ENCODE measurements around the gene KNDC1.
"Not testable (repeated sequence)": the region's sequence is repeated elsewhere in the genome, so short reads cannot be mapped to it uniquely, and the experiment has no call there.

KNDC1 gene

GRCh38 chr10:133209117-133209516 lies 49.1 kb downstream of the KNDC1 start:
- DNase-seq, result no peak

- no peak for DNase-seq
Observed at GRCh38 chr10:133209641-133210040, 49.6 kb downstream of the KNDC1 start.

GRCh38 chr10:133210398-133211140 lies 50.5 kb downstream of the KNDC1 start:
- no peak for DNase-seq

GRCh38 chr10:133211141-133211830 lies 51.3 kb downstream of the KNDC1 start:
- no peak for DNase-seq

GRCh38 chr10:133211959-133212852 lies 52.2 kb downstream of the KNDC1 start:
- no peak for DNase-seq

- no peak for DNase-seq
Observed at GRCh38 chr10:133212853-133213494, 53.0 kb downstream of the KNDC1 start.

GRCh38 chr10:133213641-133214467 lies 53.8 kb downstream of the KNDC1 start:
- no peak for DNase-seq

- no peak for DNase-seq
Observed at GRCh38 chr10:133214468-133215410, 54.7 kb downstream of the KNDC1 start.

- DNase-seq, result no peak
Observed at GRCh38 chr10:133215586-133215985, 55.6 kb downstream of the KNDC1 start.

GRCh38 chr10:133216776-133217175 lies 56.8 kb downstream of the KNDC1 start:
- no peak for DNase-seq

- DNase-seq, result no peak
Observed at GRCh38 chr10:133217800-133218589, 58.0 kb downstream of the KNDC1 start.

GRCh38 chr10:133218891-133219290 lies 58.9 kb downstream of the KNDC1 start:
- no peak for DNase-seq

GRCh38 chr10:133219782-133220181 lies 59.8 kb downstream of the KNDC1 start:
- no peak for DNase-seq

GRCh38 chr10:133221331-133221730 lies 61.3 kb downstream of the KNDC1 start:
- no peak for DNase-seq

- not testable (repeated sequence) for DNase-seq
Observed at GRCh38 chr10:133221756-133222155, 61.7 kb downstream of the KNDC1 start.

- DNase-seq, result no peak
Observed at GRCh38 chr10:133224076-133224475, 64.1 kb downstream of the KNDC1 start.

- no peak for DNase-seq
Observed at GRCh38 chr10:133224756-133225372, 64.8 kb downstream of the KNDC1 start.

- no peak for DNase-seq
Observed at GRCh38 chr10:133225707-133226191, 65.7 kb downstream of the KNDC1 start.

- DNase-seq, result no peak
Observed at GRCh38 chr10:133226251-133226808, 66.3 kb downstream of the KNDC1 start.
